ENCODE measurements around the gene TAOK1. TPM values are rescaled to one million over a fixed set of nuclear protein-coding genes. Genes with fewer than 3 reads are reported as not detected.

Gene TAOK1
- total RNA-seq, 1 experiment from 2014 or later = 56.3 TPM

DNA sequence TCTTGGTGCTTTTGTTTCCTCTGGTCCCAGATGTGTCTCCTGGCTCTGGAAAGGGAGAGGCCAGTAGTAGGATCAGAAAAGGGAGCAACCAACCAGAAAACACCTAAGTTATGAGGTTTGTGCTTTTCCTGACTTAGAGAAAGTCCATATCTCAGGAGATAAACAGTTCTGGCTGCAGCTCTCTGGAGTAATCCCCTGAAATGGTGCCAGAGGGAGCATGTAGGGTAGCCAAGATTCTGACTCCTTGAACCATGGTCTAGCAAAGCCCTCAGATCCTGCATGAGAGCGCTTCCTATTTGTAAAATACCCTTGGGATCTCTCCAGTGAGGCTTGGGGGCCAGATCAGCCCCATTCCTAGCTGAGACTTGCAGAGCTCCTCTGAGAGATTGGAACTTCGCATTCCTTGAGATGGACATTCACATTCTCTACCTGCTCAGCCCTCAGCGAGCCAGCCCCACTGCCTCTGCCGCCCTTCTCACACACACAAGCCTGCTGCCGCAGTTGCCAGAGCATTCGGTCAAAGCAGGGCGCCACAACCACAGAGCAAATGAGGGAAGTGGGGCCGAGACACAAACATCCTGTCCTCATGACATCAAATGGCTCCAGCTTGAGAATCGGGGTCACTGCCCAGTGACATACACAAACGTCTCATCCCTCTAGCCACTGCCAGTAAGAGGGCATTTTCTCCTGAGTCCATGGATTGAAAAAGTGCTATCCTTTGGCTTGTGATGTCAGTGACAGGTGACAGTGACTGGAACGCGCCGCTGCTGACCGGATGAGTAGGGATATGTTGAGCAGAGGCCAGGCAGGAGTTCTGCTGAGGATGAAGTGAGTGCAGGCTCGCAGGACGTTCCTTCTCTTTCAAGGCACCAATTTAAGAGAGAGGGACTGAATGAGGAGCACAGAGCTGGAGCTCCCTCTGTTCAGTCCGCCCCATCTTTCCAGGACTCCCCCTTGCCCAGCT is 171.7 kb downstream of the TAOK1 start:
- Histone ChIP-seq H3K9me3 (ENCODE audit: control insufficient read depth in 1 of 2, insufficient read depth in 1 of 2, low read depth in 1 of 2, low read length in 2 of 2) (no peaks in the 10 kb centered on the region), H3K36me3 (ENCODE audit: control insufficient read depth in 1 of 2, insufficient read depth in 2 of 2, low read length in 2 of 2) (peaks cover 3 to 4% of the 10 kb centered on the region in 2 experiments; a peak in 1 of 4 replicates), H3K27me3 (ENCODE audit: insufficient read depth, low read length) (no peaks in the 10 kb centered on the region), H4K20me1 (ENCODE audit: insufficient read depth) (no peaks in the 10 kb centered on the region), H3K4me2 (ENCODE audit: low read length) (no peak overlapping the region), H3K4me3 (replicated peaks in 1 of 2; ENCODE audit: low read depth in 1 of 2, low read length in 2 of 2) (no peak overlapping the region), H3K9ac (ENCODE audit: low read length) (no peak overlapping the region), H2AFZ (ENCODE audit: low read depth, low read length, poor library complexity, severe bottlenecking) (no peak overlapping the region), H3K9me2 (ENCODE audit: insufficient read depth) (no peaks in the 10 kb centered on the region), H3K79me2 (ENCODE audit: insufficient read depth, low read length) (peaks cover 10% of the 10 kb centered on the region; the same call in 1 of the 2 replicates), H3K4me1 (ENCODE audit: control insufficient read depth in 1 of 2, insufficient read depth in 2 of 2, low read length in 2 of 2) (peaks cover 7 to 10% of the 10 kb centered on the region in 2 experiments), H3K27ac (ENCODE audit: low read depth, low read length) (no peak overlapping the region)
- TF ChIP-seq ELF1 (IDR thresholded peaks at IDR 0.05; ENCODE audit: borderline replicate concordance, low read depth) = no peak
- no peak for TF ChIP-seq TCF7L2 (IDR thresholded peaks at IDR 0.05; ENCODE audit: borderline replicate concordance, extremely low read depth, insufficient read depth, insufficient read length)
- TF ChIP-seq CBX3 (IDR thresholded peaks at IDR 0.05; ENCODE audit: low read depth) = no peak
- TF ChIP-seq, protein P1, sequence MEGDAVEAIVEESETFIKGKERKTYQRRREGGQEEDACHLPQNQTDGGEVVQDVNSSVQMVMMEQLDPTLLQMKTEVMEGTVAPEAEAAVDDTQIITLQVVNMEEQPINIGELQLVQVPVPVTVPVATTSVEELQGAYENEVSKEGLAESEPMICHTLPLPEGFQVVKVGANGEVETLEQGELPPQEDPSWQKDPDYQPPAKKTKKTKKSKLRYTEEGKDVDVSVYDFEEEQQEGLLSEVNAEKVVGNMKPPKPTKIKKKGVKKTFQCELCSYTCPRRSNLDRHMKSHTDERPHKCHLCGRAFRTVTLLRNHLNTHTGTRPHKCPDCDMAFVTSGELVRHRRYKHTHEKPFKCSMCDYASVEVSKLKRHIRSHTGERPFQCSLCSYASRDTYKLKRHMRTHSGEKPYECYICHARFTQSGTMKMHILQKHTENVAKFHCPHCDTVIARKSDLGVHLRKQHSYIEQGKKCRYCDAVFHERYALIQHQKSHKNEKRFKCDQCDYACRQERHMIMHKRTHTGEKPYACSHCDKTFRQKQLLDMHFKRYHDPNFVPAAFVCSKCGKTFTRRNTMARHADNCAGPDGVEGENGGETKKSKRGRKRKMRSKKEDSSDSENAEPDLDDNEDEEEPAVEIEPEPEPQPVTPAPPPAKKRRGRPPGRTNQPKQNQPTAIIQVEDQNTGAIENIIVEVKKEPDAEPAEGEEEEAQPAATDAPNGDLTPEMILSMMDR (IDR thresholded peaks at IDR 0.05 in 2 of 3, conservative IDR thresholded peaks at IDR 0.05 in 1 of 3; ENCODE audit: borderline replicate concordance in 1 of 3, insufficient read depth in 1 of 3, low read depth in 2 of 3, low read length in 2 of 3) = no peak
- no peak for TF ChIP-seq RAD21 (IDR thresholded peaks at IDR 0.05; ENCODE audit: low read depth)
- TF ChIP-seq, protein P2, sequence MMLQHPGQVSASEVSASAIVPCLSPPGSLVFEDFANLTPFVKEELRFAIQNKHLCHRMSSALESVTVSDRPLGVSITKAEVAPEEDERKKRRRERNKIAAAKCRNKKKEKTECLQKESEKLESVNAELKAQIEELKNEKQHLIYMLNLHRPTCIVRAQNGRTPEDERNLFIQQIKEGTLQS (IDR thresholded peaks at IDR 0.05) = no peak
- TF ChIP-seq SIN3A (IDR thresholded peaks at IDR 0.05; ENCODE audit: low read depth) = no peak
- TF ChIP-seq ZBTB33 (IDR thresholded peaks at IDR 0.05; ENCODE audit: extremely low read depth, insufficient replicate concordance, low read length) = no peak
- TF ChIP-seq EGR1 (IDR thresholded peaks at IDR 0.05; ENCODE audit: low read depth) = no peak
- no peak for TF ChIP-seq MAX (IDR thresholded peaks at IDR 0.05)
- TF ChIP-seq FOSL1 (IDR thresholded peaks at IDR 0.05; ENCODE audit: low read depth) = no peak
- no peak for TF ChIP-seq CEBPB (IDR thresholded peaks at IDR 0.05; ENCODE audit: low read depth)
- TF ChIP-seq EZH2 (IDR thresholded peaks at IDR 0.05) = no peak
- TF ChIP-seq ZNF274 (IDR thresholded peaks at IDR 0.05; ENCODE audit: low read depth, low read length) = no peak
- TF ChIP-seq, protein P3, sequence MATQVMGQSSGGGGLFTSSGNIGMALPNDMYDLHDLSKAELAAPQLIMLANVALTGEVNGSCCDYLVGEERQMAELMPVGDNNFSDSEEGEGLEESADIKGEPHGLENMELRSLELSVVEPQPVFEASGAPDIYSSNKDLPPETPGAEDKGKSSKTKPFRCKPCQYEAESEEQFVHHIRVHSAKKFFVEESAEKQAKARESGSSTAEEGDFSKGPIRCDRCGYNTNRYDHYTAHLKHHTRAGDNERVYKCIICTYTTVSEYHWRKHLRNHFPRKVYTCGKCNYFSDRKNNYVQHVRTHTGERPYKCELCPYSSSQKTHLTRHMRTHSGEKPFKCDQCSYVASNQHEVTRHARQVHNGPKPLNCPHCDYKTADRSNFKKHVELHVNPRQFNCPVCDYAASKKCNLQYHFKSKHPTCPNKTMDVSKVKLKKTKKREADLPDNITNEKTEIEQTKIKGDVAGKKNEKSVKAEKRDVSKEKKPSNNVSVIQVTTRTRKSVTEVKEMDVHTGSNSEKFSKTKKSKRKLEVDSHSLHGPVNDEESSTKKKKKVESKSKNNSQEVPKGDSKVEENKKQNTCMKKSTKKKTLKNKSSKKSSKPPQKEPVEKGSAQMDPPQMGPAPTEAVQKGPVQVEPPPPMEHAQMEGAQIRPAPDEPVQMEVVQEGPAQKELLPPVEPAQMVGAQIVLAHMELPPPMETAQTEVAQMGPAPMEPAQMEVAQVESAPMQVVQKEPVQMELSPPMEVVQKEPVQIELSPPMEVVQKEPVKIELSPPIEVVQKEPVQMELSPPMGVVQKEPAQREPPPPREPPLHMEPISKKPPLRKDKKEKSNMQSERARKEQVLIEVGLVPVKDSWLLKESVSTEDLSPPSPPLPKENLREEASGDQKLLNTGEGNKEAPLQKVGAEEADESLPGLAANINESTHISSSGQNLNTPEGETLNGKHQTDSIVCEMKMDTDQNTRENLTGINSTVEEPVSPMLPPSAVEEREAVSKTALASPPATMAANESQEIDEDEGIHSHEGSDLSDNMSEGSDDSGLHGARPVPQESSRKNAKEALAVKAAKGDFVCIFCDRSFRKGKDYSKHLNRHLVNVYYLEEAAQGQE (IDR thresholded peaks at IDR 0.05; ENCODE audit: low read depth) = no peak
- TF ChIP-seq JUND (IDR thresholded peaks at IDR 0.05) = no peak
- TF ChIP-seq YY1 (IDR thresholded peaks at IDR 0.05; ENCODE audit: extremely low read depth, insufficient replicate concordance, low read depth, low read length) = no peak
- no peak for TF ChIP-seq POLR2A (IDR thresholded peaks at IDR 0.05; ENCODE audit: borderline replicate concordance, extremely low read depth, insufficient read depth, insufficient read length)
- ChIA-PET RAD21 (ENCODE audit: low non-redundant PET in 1 of 2, low total read pairs in 2 of 2, uncharacterized antibody in 2 of 2, unreplicated experiment in 2 of 2) (interaction anchor here in 1 of 2 experiments (0.6 kb wide), 1 partner anchor 52 kb away, joined by 4 read pairs; no protein-coding TSS in a partner anchor), CTCF (no interaction called here), POLR2A (no interaction called here)
- ATAC-seq = no peak
- intact Hi-C loops (cut with micrococcal nuclease) = no loop called here
- BruUV-seq (replicated peaks) = no TSS peak
- DNase-seq (ENCODE audit: low read depth, low spot score) = no peak

Data from HCT116 (cell line).